IMR-90 (cell line): Measurements from ENCODE around the gene ADIG. TPM values are rescaled to one million over a fixed set of nuclear protein-coding genes. Genes with fewer than 3 reads are reported as not detected.

Experiments used
- ATAC-seq: fragments of 200-7000 bp; cut with Tn5 transposase; 2 replicates; pipeline ENCODE4 v1.9.1; 2020; ENCODE audit warnings: low read depth, mild to moderate bottlenecking, moderate library complexity
- BruUV-seq: library from RNA; stranded (reverse); fragments of 400-500 nt; replicated peaks from 2 replicates; lab custom pipeline; 2021; lab: Mats Ljungman, UMichigan
- CTCF ChIA-PET: fragments of 300-600 bp; formaldehyde crosslinking; extraction: SDS; loops from one replicate; lab custom pipeline; 2021; ENCODE audit warnings: antibody characterized with exemption; lab: Yijun Ruan, JAX
- POLR2A ChIA-PET: fragments of 300-600 bp; sonication (Branson Sonifier 250); formaldehyde crosslinking; loops from one replicate; lab custom pipeline; 2022; ENCODE audit warnings: antibody characterized with exemption; ENCODE audit not compliant: unreplicated experiment; lab: Charles Lee
- DNase-seq: peaks from one replicate; pipeline ENCODE4 v3.0.0; 2013
- H2AFZ ChIP-seq: replicated peaks from 2 replicates; pipeline ENCODE3; 2013; ENCODE audit warnings: low read length, mild to moderate bottlenecking; ENCODE audit not compliant: poor library complexity
- H2AK5ac ChIP-seq: 2 replicates; pipeline ENCODE4 v1.6.1; 2013; ENCODE audit warnings: low read depth, low read length, inconsistent platforms
- H2AK9ac ChIP-seq: replicated peaks from 2 replicates; pipeline ENCODE3; 2013; ENCODE audit warnings: mild to moderate bottlenecking, low read depth, low read length, moderate library complexity; ENCODE audit not compliant: poor library complexity
- H2BK120ac ChIP-seq: 2 replicates; pipeline ENCODE4 v1.6.1; 2013; ENCODE audit warnings: low read depth, low read length, inconsistent platforms
- H2BK15ac ChIP-seq: 3 replicates; pipeline ENCODE4 v1.6.1; 2013; ENCODE audit warnings: low read depth, low read length, inconsistent platforms
- H2BK20ac ChIP-seq: 2 replicates; pipeline ENCODE4 v1.6.1; 2013; ENCODE audit warnings: low read depth, mild to moderate bottlenecking, inconsistent platforms, low read length, moderate library complexity
- H2BK5ac ChIP-seq: 2 replicates; pipeline ENCODE4 v1.6.1; 2013; ENCODE audit warnings: mild to moderate bottlenecking, low read depth, low read length, inconsistent platforms; ENCODE audit not compliant: poor library complexity, severe bottlenecking
- H3K14ac ChIP-seq: replicated peaks from 2 replicates; pipeline ENCODE4 v1.6.1; 2013; ENCODE audit warnings: low read depth, low read length, inconsistent platforms
- H3K18ac ChIP-seq: 2 replicates; pipeline ENCODE4 v1.6.1; 2013; ENCODE audit warnings: low read depth, low read length, control low read depth
- H3K23ac ChIP-seq: 2 replicates; pipeline ENCODE4 v1.6.1; 2013; ENCODE audit warnings: low read depth, low read length, inconsistent platforms
- H3K27ac ChIP-seq: 2 replicates; pipeline ENCODE4 v1.5.1; 2013; ENCODE audit warnings: mild to moderate bottlenecking, control low read depth, low read length; ENCODE audit not compliant: insufficient read depth
- H3K27me3 ChIP-seq: 2 replicates; pipeline ENCODE4 v1.6.1; 2013; ENCODE audit warnings: low read length; ENCODE audit not compliant: control insufficient read depth, insufficient read depth
- H3K36me3 ChIP-seq: 2 replicates; pipeline ENCODE4 v1.6.1; 2013; ENCODE audit warnings: low read length, mixed read lengths; ENCODE audit not compliant: control insufficient read depth, insufficient read depth
- H3K4ac ChIP-seq: 2 replicates; pipeline ENCODE4 v1.6.1; 2013; ENCODE audit warnings: low read depth, low read length, inconsistent platforms
- H3K4me1 ChIP-seq: 2 replicates; pipeline ENCODE4 v1.6.1; 2013; ENCODE audit warnings: low read length, mixed read lengths; ENCODE audit not compliant: control insufficient read depth, insufficient read depth
- H3K4me2 ChIP-seq: 2 replicates; pipeline ENCODE4 v1.6.1; 2013; ENCODE audit warnings: low read depth, mild to moderate bottlenecking, control low read depth, low read length, moderate library complexity
- H3K4me3 ChIP-seq: 2 replicates; pipeline ENCODE4 v1.5.1; 2013; ENCODE audit warnings: low read depth, mild to moderate bottlenecking, control low read depth, low read length, moderate library complexity; ENCODE audit not compliant: insufficient read depth
- H3K56ac ChIP-seq: 2 replicates; pipeline ENCODE4 v1.6.1; 2013; ENCODE audit warnings: low read length, inconsistent platforms; ENCODE audit not compliant: insufficient read depth; ENCODE audit errors: extremely low read depth
- H3K79me1 ChIP-seq, 2 experiments: 2 replicates each; pipeline ENCODE4 v1.6.1; 2013; ENCODE audit warnings: low read length in 2 of 2, inconsistent platforms in 1 of 2, low read depth in 1 of 2
- H3K9ac ChIP-seq: 2 replicates; pipeline ENCODE4 v1.6.1; 2013; ENCODE audit warnings: low read depth, low read length, control low read depth
- H3K9me1 ChIP-seq: 2 replicates; pipeline ENCODE4 v1.6.1; 2013; ENCODE audit warnings: low read length, inconsistent platforms; ENCODE audit not compliant: insufficient read depth
- H3K9me3 ChIP-seq: 2 replicates; pipeline ENCODE4 v1.6.1; 2013; ENCODE audit warnings: low read length; ENCODE audit not compliant: control insufficient read depth, insufficient read depth
- H4K20me1 ChIP-seq: 2 replicates; pipeline ENCODE4 v1.6.1; 2013; ENCODE audit warnings: low read length, inconsistent platforms; ENCODE audit not compliant: insufficient read depth
- H4K5ac ChIP-seq: 2 replicates; pipeline ENCODE4 v1.6.1; 2013; ENCODE audit warnings: mild to moderate bottlenecking, low read depth, low read length, control low read depth
- H4K8ac ChIP-seq, 2 experiments: 2 replicates each; pipeline ENCODE4 v1.6.1; 2013; ENCODE audit warnings: low read depth in 2 of 2, low read length in 2 of 2, control low read depth in 1 of 2, inconsistent platforms in 1 of 2
- H4K91ac ChIP-seq: 2 replicates; pipeline ENCODE4 v1.6.1; 2013; ENCODE audit warnings: low read depth, low read length, inconsistent platforms; ENCODE audit not compliant: insufficient read depth
- BHLHE40 ChIP-seq: fragments of 150-350 bp; IDR thresholded peaks from 2 replicates; pipeline ENCODE4 v1.6.1; 2016; ENCODE audit warnings: mild to moderate bottlenecking, low read depth, low read length
- CEBPB ChIP-seq: IDR thresholded peaks from 2 replicates; pipeline ENCODE4 v1.6.1; 2012; ENCODE audit warnings: low read depth, low read length, improper control_type of control experiment
- CHD1 ChIP-seq: IDR thresholded peaks from 2 replicates; pipeline ENCODE4 v1.6.1; 2012; ENCODE audit warnings: low read depth, low read length, improper control_type of control experiment
- ELK1 ChIP-seq: fragments of 150-350 bp; IDR thresholded peaks from 2 replicates; pipeline ENCODE4 v1.6.1; 2016; ENCODE audit warnings: low read depth, mild to moderate bottlenecking, low read length, moderate library complexity, borderline replicate concordance
- FOS ChIP-seq: fragments of 150-350 bp; IDR thresholded peaks from 2 replicates; pipeline ENCODE4 v1.6.1; 2016; ENCODE audit warnings: low read depth, low read length
- MAFK ChIP-seq: IDR thresholded peaks from 2 replicates; pipeline ENCODE4 v1.6.1; 2012; ENCODE audit warnings: low read depth, low read length, improper control_type of control experiment
- MAZ ChIP-seq: IDR thresholded peaks from 2 replicates; pipeline ENCODE4 v1.6.1; 2012; ENCODE audit warnings: low read depth, mild to moderate bottlenecking, low read length, improper control_type of control experiment, moderate library complexity, borderline replicate concordance
- NFE2L2 ChIP-seq: fragments of 150-350 bp; IDR thresholded peaks from 2 replicates; pipeline ENCODE4 v1.6.1; 2016; ENCODE audit warnings: low read depth, mild to moderate bottlenecking, low read length
- POLR2A ChIP-seq: IDR thresholded peaks from 2 replicates; pipeline ENCODE4 v1.6.1; 2012; ENCODE audit warnings: mild to moderate bottlenecking, low read depth, low read length
- RAD21 ChIP-seq: IDR thresholded peaks from 2 replicates; pipeline ENCODE4 v1.6.1; 2012; ENCODE audit warnings: low read length, improper control_type of control experiment
- RCOR1 ChIP-seq: IDR thresholded peaks from 2 replicates; pipeline ENCODE4 v1.6.1; 2012; ENCODE audit warnings: mild to moderate bottlenecking, low read length, improper control_type of control experiment; ENCODE audit not compliant: insufficient replicate concordance
- RFX5 ChIP-seq: IDR thresholded peaks from 2 replicates; pipeline ENCODE4 v1.8.0; 2012; ENCODE audit warnings: low read depth, mild to moderate bottlenecking, low read length, moderate library complexity
- SMC3 ChIP-seq: fragments of 150-350 bp; IDR thresholded peaks from 2 replicates; pipeline ENCODE4 v1.6.1; 2016; ENCODE audit warnings: low read depth, mild to moderate bottlenecking, antibody characterized with exemption, low read length, moderate library complexity
- USF2 ChIP-seq: fragments of 150-350 bp; IDR thresholded peaks from 2 replicates; pipeline ENCODE4 v1.6.1; 2017; ENCODE audit warnings: mild to moderate bottlenecking, antibody characterized with exemption, low read length, low read depth
- WGBS, 2 experiments: methylation state at CpG; one replicate each; pipeline versions ENCODE4 v1.1.5 to v1.1.7; 2013; ENCODE audit warnings: missing lambda C conversion rate in 2 of 2; ENCODE audit not compliant: insufficient read length in 1 of 2; ENCODE audit errors: extremely low coverage in 2 of 2; 5-methylcytosine and 5-hydroxymethylcytosine counted together
- dilution Hi-C: fragments of 300-500 bp; cut with HindIII; formaldehyde crosslinking; loops from one replicate; pipeline ENCODE4 v1.14.3; 2018; ENCODE audit warnings: low sequenced_read_pairs; ENCODE audit not compliant: unreplicated experiment
- in situ Hi-C: fragments of 300-500 bp; cut with MboI; formaldehyde crosslinking; loops from 3 replicates; pipeline ENCODE4 v1.14.3; 2019; ENCODE audit warnings: low sequenced_read_pairs, inconsistent platforms, mixed read lengths
- intact Hi-C: fragments of 100-400 bp; cut with micrococcal nuclease; formaldehyde crosslinking; loops from 2 replicates; pipeline ENCODE4 v1.10.0; 2022
- polyA plus RNA-seq, 3 experiments: library from polyadenylated mRNA; depleted of rRNA; stranded (reverse); fragments of >200 nt; gene quantifications; 2 replicates each; pipeline ENCODE4 v1.2.3, GENCODE V29; 2012; ENCODE audit warnings: low replicate concordance in 1 of 3
- total RNA-seq: library from RNA; depleted of rRNA; stranded (reverse); fragments of >200 nt; gene quantifications from 2 replicates; pipeline ENCODE4 v1.2.3, GENCODE V29; 2012
- TF ChIP-seq, protein P1 (sequence below): conservative IDR thresholded peaks from 2 replicates; pipeline ENCODE4 v1.5.1; 2012; ENCODE audit warnings: mild to moderate bottlenecking, low read depth, low read length, improper control_type of control experiment

Gene ADIG
- total and polyA plus RNA-seq, 2 of the 4 experiments (the other 2 are of a cell fraction): not detected

DNA sequence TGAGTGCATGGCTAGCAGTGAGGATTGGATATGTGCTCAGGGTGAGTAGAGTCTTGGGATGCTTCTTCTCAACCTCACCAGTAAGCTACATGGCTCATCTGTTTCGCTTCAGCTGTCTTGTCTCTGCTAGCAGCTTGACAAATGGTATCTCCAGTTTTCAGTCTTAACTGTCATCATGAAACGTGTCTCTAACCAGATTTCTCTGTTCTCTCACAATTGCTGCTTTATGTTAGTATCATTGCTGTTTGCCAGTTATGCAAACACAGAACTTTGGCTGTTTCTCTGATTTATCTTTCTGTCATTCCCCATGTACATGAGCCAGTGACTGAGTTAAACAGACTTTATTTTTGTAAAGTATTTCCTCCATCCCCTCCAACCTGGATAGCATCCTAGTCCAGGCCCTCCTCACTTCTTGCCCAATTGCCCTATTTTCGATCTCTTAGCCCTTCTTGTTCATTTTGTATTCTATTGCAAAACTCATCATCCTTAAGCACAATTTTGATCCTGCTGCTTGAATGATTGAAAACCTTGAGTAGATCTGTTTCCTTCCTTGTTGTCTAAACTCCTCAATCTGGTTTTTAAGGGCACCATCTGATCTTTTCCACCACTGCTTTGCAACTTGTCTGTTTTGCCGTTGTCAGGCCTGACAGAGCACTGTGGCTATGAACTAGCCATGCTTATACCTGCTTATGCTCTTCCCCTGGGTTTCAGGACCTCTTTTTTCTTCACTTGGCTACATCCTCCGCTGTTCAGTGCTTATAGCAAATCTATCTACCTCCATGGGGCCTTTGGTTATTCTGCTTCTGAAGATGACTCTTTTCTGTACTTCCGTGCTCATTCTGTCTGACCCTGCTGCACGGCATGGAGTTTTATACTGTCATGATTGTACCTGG lies 37.7 kb upstream of the ADIG start:
- dilution Hi-C loops: no loop called here
- TF ChIP-seq ELK1 (no peak), NFE2L2 (no peak), RAD21 (no peak), FOS (no peak), SMC3 (no peak), MAFK (no peak), BHLHE40 (no peak), CEBPB (no peak), POLR2A (no peak), USF2 (no peak), MAZ (no peak), RFX5 (no peak), RCOR1 (no peak), CHD1 (no peak)
- TF ChIP-seq, protein P1, sequence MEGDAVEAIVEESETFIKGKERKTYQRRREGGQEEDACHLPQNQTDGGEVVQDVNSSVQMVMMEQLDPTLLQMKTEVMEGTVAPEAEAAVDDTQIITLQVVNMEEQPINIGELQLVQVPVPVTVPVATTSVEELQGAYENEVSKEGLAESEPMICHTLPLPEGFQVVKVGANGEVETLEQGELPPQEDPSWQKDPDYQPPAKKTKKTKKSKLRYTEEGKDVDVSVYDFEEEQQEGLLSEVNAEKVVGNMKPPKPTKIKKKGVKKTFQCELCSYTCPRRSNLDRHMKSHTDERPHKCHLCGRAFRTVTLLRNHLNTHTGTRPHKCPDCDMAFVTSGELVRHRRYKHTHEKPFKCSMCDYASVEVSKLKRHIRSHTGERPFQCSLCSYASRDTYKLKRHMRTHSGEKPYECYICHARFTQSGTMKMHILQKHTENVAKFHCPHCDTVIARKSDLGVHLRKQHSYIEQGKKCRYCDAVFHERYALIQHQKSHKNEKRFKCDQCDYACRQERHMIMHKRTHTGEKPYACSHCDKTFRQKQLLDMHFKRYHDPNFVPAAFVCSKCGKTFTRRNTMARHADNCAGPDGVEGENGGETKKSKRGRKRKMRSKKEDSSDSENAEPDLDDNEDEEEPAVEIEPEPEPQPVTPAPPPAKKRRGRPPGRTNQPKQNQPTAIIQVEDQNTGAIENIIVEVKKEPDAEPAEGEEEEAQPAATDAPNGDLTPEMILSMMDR: no peak

More for the DNA sequence above, 37.7 kb upstream of the ADIG start:
- no peak overlapping the region for H3K18ac ChIP-seq
- H3K9me1 ChIP-seq: peaks cover 3% of the 10 kb centered on the region
- no peak overlapping the region for H2BK20ac ChIP-seq
- no peak overlapping the region for H2AK5ac ChIP-seq
- no peak overlapping the region for H2AK9ac ChIP-seq
- no peak overlapping the region for H3K56ac ChIP-seq
- no peak overlapping the region for H3K4me3 ChIP-seq
- BruUV-seq: no TSS peak
- no peaks in the 10 kb centered on the region; the same call in 1 of the 2 replicates for H4K20me1 ChIP-seq
- no peak overlapping the region for H3K4me2 ChIP-seq
- H3K27me3 ChIP-seq: no peaks in the 10 kb centered on the region
- no peak overlapping the region for H2BK5ac ChIP-seq
- no peak overlapping the region for H3K23ac ChIP-seq
- H3K36me3 ChIP-seq: peaks cover 48% of the 10 kb centered on the region
- in situ Hi-C loops (no loop called here), intact Hi-C loops (no loop called here)
- no peak overlapping the region for H3K14ac ChIP-seq
- H4K5ac ChIP-seq: no peak overlapping the region
- no peak overlapping the region for H3K9ac ChIP-seq
- no peak overlapping the region for H2AFZ ChIP-seq
- ChIA-PET POLR2A (interaction anchor here (0.6 kb wide), 1 partner anchor 316 kb away, joined by 4 read pairs; no protein-coding TSS in a partner anchor), CTCF (no interaction called here)
- DNase-seq (no peak), ATAC-seq (no peak)
- no peak overlapping the region for H4K91ac ChIP-seq
- no peak overlapping the region for H3K4ac ChIP-seq
- no peak overlapping the region for H3K27ac ChIP-seq
- H2BK120ac ChIP-seq: no peak overlapping the region
- no peak overlapping the region for H4K8ac ChIP-seq
- H3K4me1 ChIP-seq: no peaks in the 10 kb centered on the region
- H3K79me1 ChIP-seq: peaks cover 3 to 11% of the 10 kb centered on the region in 2 experiments
- WGBS, 2 experiments: 86% methylated on average over 3 of the region's 7 CpGs; no CpG with 5 or more reads in 1 of the 2 experiments
- no peaks in the 10 kb centered on the region for H3K9me3 ChIP-seq
- no peak overlapping the region for H2BK15ac ChIP-seq
